Activated naive CD4-positive, alpha-beta T cell treated with anti-CD3 and anti-CD28 coated beads for 36 hours (primary cell): Measurements from ENCODE around the gene CCM2. TPM values are rescaled to one million over a fixed set of nuclear protein-coding genes. Genes with fewer than 3 reads are reported as not detected.

Source experiments
- CTCF ChIA-PET: fragments of 350-600 bp; sonication (Branson Sonifier 250); formaldehyde crosslinking; loops from one replicate; lab custom pipeline; 2021; ENCODE audit warnings: antibody characterized with exemption; lab: Charles Lee
- DNase-seq: peaks from one replicate; pipeline ENCODE4 v3.0.0-alpha.2; 2020
- H3K27ac Mint-ChIP-seq: one replicate; pipeline ENCODE4 v1.8.0; 2021; ENCODE audit warnings: mild to moderate bottlenecking, mixed read lengths
- H3K27me3 Mint-ChIP-seq: one replicate; pipeline ENCODE4 v1.8.0; 2021; ENCODE audit warnings: low read depth, mixed read lengths
- H3K36me3 Mint-ChIP-seq: one replicate; pipeline ENCODE4 v1.8.0; 2021; ENCODE audit warnings: low read depth, mixed read lengths
- H3K4me1 Mint-ChIP-seq: one replicate; pipeline ENCODE4 v1.8.0; 2021; ENCODE audit warnings: low read depth, mixed read lengths
- H3K4me3 Mint-ChIP-seq: one replicate; pipeline ENCODE4 v1.8.0; 2021; ENCODE audit warnings: mild to moderate bottlenecking, moderate library complexity, mixed read lengths
- H3K9me3 Mint-ChIP-seq: one replicate; pipeline ENCODE4 v1.8.0; 2021; ENCODE audit warnings: mixed read lengths
- intact Hi-C: fragments of 100-400 bp; cut with micrococcal nuclease; formaldehyde crosslinking; loops from one replicate; pipeline ENCODE4 v1.15.1; 2023
- total RNA-seq, 2 experiments: library from RNA; stranded (reverse); gene quantifications; one replicate each; pipeline ENCODE4 v1.2.3, GENCODE V29; 2021

Gene CCM2
- total RNA-seq, 2 experiments from 2014 or later: 87.9 to 88.3 TPM

DNA sequence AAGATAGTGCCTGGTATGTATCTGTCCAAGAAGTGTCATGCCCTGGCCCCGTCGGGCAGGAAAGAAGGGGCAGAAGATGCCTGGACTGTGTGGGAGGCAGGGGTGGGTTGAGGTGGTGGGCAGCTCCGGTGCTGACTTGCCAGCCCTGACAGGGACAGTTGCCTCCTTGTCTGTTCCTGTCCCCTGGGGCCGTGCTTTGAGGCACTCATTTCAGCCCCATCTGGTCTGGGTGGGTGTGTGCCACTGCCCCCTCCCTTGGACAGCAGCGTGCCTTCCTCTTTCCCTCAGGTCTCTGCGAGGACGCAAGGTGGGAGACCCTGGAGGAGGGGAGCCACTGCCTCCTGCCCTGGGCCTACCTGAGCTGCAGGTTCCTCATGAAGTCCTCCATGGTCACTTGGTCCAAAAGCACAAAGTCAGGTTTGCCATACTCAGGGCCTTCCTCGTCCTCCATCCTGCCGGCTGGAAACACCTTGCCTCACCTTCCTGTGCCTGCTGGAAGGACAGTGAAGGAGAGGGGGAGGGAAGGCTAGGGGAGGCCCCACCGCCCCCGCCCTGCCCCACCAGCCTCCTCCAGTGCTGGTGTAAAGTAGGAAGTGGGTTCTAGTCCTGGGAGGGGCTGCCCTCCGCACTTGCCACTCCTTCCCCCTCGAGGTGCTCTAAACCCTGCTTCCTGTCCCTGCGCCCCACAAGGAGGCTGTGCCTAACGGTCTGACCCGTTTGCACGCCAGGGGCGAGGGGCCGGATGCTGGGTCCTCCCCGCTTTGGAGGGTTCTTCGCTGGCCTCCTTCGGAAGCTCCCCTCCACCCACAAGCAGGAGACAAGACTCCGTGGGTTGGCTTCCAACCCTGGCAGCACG is 21.3 kb upstream of the CCM2 start, which contains the start of gene MYO1G:
Gene MYO1G (minus strand): TSS at position 505 of the 856 bp plus-strand sequence. CDS start 54 bp downstream, at position 451.
- peaks cover 80% of the 10 kb centered on the region for H3K36me3 Mint-ChIP-seq
- H3K4me1 Mint-ChIP-seq: peaks cover 67% of the 10 kb centered on the region
- peak within 1 kb of the TSS; percentile 99 for H3K27ac Mint-ChIP-seq
- intact Hi-C loops: loop anchor here (1.0 to 5.0 kb wide), 9 partner anchors 23 to 721 kb away; partner anchors contain the start of genes H2AZ2, PURB and ZMIZ2
- H3K27me3 Mint-ChIP-seq: no peaks in the 10 kb centered on the region
- DNase-seq: peak; percentile 97
- CTCF ChIA-PET: interaction anchor here (0.7 to 1.3 kb wide), 3 partner anchors 11 to 158 kb away, joined by 3 to 4 read pairs (median 3); no protein-coding TSS in a partner anchor
- no peaks in the 10 kb centered on the region for H3K9me3 Mint-ChIP-seq
- H3K4me3 Mint-ChIP-seq: peak within 1 kb of the TSS; percentile 99

- Mint-ChIP-seq H3K27ac (peak overlapping the region; percentile 99), H3K4me3 (peak overlapping the region; percentile 99), H3K27me3 (no peaks in the 10 kb centered on the region), H3K9me3 (no peaks in the 10 kb centered on the region), H3K36me3 (peaks cover 82% of the 10 kb centered on the region), H3K4me1 (peaks cover 64% of the 10 kb centered on the region)
- intact Hi-C loops: loop anchor here (1.0 to 5.0 kb wide), 17 partner anchors 22 to 1387 kb away; partner anchors contain the start of genes H2AZ2, OGDH, PPIA and PURB
- DNase-seq: peak; percentile 37
- CTCF ChIA-PET: interaction anchor here (0.7 to 1.5 kb wide), 5 partner anchors 10 to 157 kb away, joined by 3 to 4 read pairs (median 3); no protein-coding TSS in a partner anchor
Measured at GRCh38 chr7:44979481-44980392, 20.3 kb upstream of the CCM2 start.

GRCh38 chr7:44980393-44981034 is 19.5 kb upstream of the CCM2 start:
- CTCF ChIA-PET: interaction anchor here (0.7 to 1.5 kb wide), 4 partner anchors 16 to 40 kb away, joined by 3 to 4 read pairs (median 3); no protein-coding TSS in a partner anchor
- H3K4me1 Mint-ChIP-seq: peaks cover 58% of the 10 kb centered on the region
- H3K9me3 Mint-ChIP-seq: no peaks in the 10 kb centered on the region
- H3K36me3 Mint-ChIP-seq: peaks cover 82% of the 10 kb centered on the region
- H3K27ac Mint-ChIP-seq: peak overlapping the region; percentile 99
- peak; percentile 95 for DNase-seq
- H3K4me3 Mint-ChIP-seq: peak overlapping the region; percentile 99
- intact Hi-C loops: loop anchor here (1.0 to 5.0 kb wide), 8 partner anchors 65 to 1388 kb away; partner anchors contain the start of genes OGDH, PPIA and TBRG4
- H3K27me3 Mint-ChIP-seq: no peaks in the 10 kb centered on the region

GRCh38 chr7:44981035-44981706 is 18.8 kb upstream of the CCM2 start:
- peak; percentile 69 for DNase-seq
- intact Hi-C loops: loop anchor here (2.0 to 5.0 kb wide), 2 partner anchors 184 to 1389 kb away; partner anchors contain the start of gene PPIA
- CTCF ChIA-PET: interaction anchor here (0.8 to 2.2 kb wide), 4 partner anchors 8 to 39 kb away, joined by 3 to 17 read pairs (median 4); no protein-coding TSS in a partner anchor
- Mint-ChIP-seq H3K4me3 (peak overlapping the region; percentile 99), H3K36me3 (peaks cover 82% of the 10 kb centered on the region), H3K27me3 (no peaks in the 10 kb centered on the region), H3K27ac (peak overlapping the region; percentile 99), H3K9me3 (no peaks in the 10 kb centered on the region), H3K4me1 (peaks cover 54% of the 10 kb centered on the region)

GRCh38 chr7:44982535-44982923 is 17.5 kb upstream of the CCM2 start:
- intact Hi-C loops: loop anchor here (5.0 kb wide), 1 partner anchor 1390 kb away; no protein-coding TSS in a partner anchor
- peaks cover 74% of the 10 kb centered on the region for H3K36me3 Mint-ChIP-seq
- peak overlapping the region; percentile 99 for H3K4me3 Mint-ChIP-seq
- H3K27me3 Mint-ChIP-seq: no peaks in the 10 kb centered on the region
- CTCF ChIA-PET: interaction anchor here (0.9 to 2.2 kb wide), 2 partner anchors 9 to 153 kb away, joined by 3 to 17 read pairs; no protein-coding TSS in a partner anchor
- H3K27ac Mint-ChIP-seq: peak overlapping the region; percentile 99
- peaks cover 55% of the 10 kb centered on the region for H3K4me1 Mint-ChIP-seq
- DNase-seq: peak; percentile 29
- H3K9me3 Mint-ChIP-seq: no peaks in the 10 kb centered on the region

DNA sequence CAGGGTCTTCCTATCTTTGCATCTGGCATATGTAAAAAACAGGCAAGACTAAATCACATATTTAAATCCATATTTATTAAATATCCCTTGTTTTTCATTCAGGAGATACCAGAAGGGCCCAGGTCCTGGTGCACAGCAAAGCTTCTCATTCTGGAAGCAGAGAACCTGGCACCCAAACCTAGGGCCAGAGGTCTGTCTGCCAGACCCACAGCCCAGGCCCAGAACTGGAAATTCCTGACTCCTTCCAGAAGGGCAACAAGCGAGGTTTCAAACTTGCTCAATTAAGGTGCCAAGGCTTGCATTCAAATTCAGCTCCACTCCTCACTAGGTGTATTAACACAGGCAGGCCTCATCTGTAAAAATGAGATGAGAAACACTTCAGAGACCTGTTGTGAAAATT is 17.0 kb upstream of the CCM2 start:
- no peak for DNase-seq
- Mint-ChIP-seq H3K9me3 (no peaks in the 10 kb centered on the region), H3K27me3 (no peaks in the 10 kb centered on the region), H3K36me3 (peaks cover 70% of the 10 kb centered on the region), H3K4me3 (peak overlapping the region; percentile 99), H3K4me1 (peaks cover 57% of the 10 kb centered on the region), H3K27ac (peak overlapping the region; percentile 99)
- intact Hi-C loops: loop anchor here (5.0 kb wide), 1 partner anchor 1391 kb away; no protein-coding TSS in a partner anchor
- CTCF ChIA-PET: interaction anchor here (1.1 to 2.2 kb wide), 4 partner anchors 10 to 153 kb away, joined by 3 to 17 read pairs (median 4); no protein-coding TSS in a partner anchor

- intact Hi-C loops: loop anchor here (5.0 kb wide), 1 partner anchor 1392 kb away; no protein-coding TSS in a partner anchor
- H3K27ac Mint-ChIP-seq: peak overlapping the region; percentile 99
- peak overlapping the region; percentile 99 for H3K4me3 Mint-ChIP-seq
- CTCF ChIA-PET: interaction anchor here (1.1 to 2.6 kb wide), 5 partner anchors 11 to 152 kb away, joined by 3 to 17 read pairs (median 4); no protein-coding TSS in a partner anchor
- no peaks in the 10 kb centered on the region for H3K9me3 Mint-ChIP-seq
- DNase-seq: no peak
- no peaks in the 10 kb centered on the region for H3K27me3 Mint-ChIP-seq
- H3K36me3 Mint-ChIP-seq: peaks cover 61% of the 10 kb centered on the region
- peaks cover 63% of the 10 kb centered on the region for H3K4me1 Mint-ChIP-seq
Measured at GRCh38 chr7:44983742-44984477, 16.1 kb upstream of the CCM2 start.

DNA sequence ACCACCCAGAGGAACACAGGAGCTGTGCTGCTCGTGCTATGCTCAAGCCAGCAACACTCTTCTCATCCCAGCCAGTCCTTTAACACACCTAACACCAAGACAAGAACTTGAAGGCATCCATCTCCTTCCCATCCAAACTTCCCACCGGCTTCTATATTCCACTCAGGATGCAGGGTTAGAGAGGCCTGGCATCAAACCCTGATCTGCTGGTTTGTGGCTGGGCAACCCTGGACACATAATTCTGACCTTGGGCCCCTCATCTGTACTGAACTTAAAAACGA is 15.6 kb upstream of the CCM2 start:
- DNase-seq: no peak
- peak overlapping the region; percentile 99 for H3K27ac Mint-ChIP-seq
- H3K4me1 Mint-ChIP-seq: peaks cover 63% of the 10 kb centered on the region
- H3K27me3 Mint-ChIP-seq: no peaks in the 10 kb centered on the region
- H3K4me3 Mint-ChIP-seq: peak overlapping the region; percentile 99
- no peaks in the 10 kb centered on the region for H3K9me3 Mint-ChIP-seq
- CTCF ChIA-PET: interaction anchor here (2.6 kb wide), 1 partner anchor 11 kb away, joined by 13 read pairs; no protein-coding TSS in a partner anchor
- intact Hi-C loops: loop anchor here (5.0 kb wide), 1 partner anchor 1392 kb away; no protein-coding TSS in a partner anchor
- H3K36me3 Mint-ChIP-seq: peaks cover 58% of the 10 kb centered on the region

GRCh38 chr7:44985033-44985695 is 14.8 kb upstream of the CCM2 start:
- DNase-seq: no peak
- peaks cover 55% of the 10 kb centered on the region for H3K36me3 Mint-ChIP-seq
- intact Hi-C loops: no loop called here
- H3K4me3 Mint-ChIP-seq: peak overlapping the region; percentile 99
- peak overlapping the region; percentile 99 for H3K27ac Mint-ChIP-seq
- peaks cover 56% of the 10 kb centered on the region for H3K4me1 Mint-ChIP-seq
- no peaks in the 10 kb centered on the region for H3K9me3 Mint-ChIP-seq
- no peaks in the 10 kb centered on the region for H3K27me3 Mint-ChIP-seq
- CTCF ChIA-PET: interaction anchor here (0.6 to 2.6 kb wide), 5 partner anchors 12 to 126 kb away, joined by 4 to 13 read pairs (median 4); partner anchors contain the start of genes CCM2 and TBRG4
